ENCODE results near the gene KRTAP19-5. TPM values are rescaled to one million over a fixed set of nuclear protein-coding genes. Genes with fewer than 3 reads are reported as not detected.
"Not testable (repeated sequence)": the region's sequence is repeated elsewhere in the genome, so short reads cannot be mapped to it uniquely, and the experiment has no call there.

KRTAP19-5 gene
- total RNA-seq = not detected in 2 replicates

DNA sequence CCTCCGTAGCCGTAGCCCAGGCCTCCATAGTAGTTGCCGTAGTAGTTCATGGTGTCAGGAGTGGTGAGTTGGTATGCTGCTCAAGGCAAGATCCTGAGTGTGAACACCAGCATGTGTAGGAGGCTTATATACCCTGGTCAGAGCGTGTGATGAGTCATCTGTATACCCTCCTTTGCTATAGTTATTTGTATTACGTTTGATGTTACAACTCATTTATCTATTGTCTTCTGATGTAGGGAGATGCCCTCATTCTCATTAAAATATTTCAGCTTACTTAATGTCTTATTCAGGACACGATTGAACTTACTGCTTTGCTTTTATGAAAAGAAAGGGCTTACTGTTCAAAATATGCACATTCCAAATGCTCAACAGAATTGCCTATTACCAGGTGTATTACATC lies at the start of gene KRTAP19-5:
Gene KRTAP19-5, minus strand, starts transcription at position 101 of the 400 bp plus-strand sequence. Its CDS starts 51 bp downstream, at position 50.
- no peak for DNase-seq (ENCODE audit: low read depth in 2 of 2)

DNA sequence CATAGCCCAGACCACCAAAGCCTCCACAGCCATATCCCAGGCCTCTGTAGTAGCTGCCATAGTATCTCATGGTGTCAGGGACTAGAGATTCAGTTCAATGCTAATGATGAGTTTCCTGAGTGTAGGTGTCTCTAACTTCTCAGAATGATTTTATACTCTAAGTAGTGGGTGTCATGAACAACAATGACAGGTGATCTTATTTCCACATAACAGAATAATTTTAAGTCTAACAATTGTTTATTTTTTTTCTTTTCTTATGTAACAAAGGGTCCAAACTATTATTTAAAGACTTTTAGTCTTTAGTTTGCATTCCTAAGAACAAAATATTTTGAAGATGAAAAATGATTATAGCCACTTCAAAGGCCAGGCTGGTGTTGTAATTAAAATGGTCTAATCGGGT lies 39.8 kb upstream of the KRTAP19-5 start, which contains the start of gene KRTAP19-6:
Gene KRTAP19-6, minus strand, starts transcription at position 101 of the 400 bp plus-strand sequence. Its CDS starts 31 bp downstream, at position 70.
- no peak for DNase-seq (ENCODE audit: low read depth in 2 of 2)

DNA sequence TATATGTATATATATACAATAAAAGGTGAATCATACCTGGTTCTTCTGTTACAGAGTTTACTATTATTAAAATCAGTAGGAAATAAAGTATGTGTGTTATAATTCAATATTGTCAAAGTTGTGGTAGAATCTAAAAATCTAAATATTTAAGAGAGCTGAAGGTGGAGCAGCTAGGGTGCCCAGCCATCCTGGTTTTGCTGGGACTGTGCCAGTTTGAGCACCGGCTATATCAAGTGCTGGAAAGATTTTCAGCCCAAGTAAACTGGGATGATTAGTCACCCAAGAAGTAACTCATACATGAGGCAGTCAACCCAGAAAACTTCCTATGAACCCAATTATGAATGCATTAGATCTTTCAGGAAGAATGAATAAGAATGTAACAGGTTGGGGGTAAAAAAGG lies 16.9 kb upstream of the KRTAP19-5 start:
- no peak for DNase-seq (ENCODE audit: low read depth in 2 of 2)

DNA sequence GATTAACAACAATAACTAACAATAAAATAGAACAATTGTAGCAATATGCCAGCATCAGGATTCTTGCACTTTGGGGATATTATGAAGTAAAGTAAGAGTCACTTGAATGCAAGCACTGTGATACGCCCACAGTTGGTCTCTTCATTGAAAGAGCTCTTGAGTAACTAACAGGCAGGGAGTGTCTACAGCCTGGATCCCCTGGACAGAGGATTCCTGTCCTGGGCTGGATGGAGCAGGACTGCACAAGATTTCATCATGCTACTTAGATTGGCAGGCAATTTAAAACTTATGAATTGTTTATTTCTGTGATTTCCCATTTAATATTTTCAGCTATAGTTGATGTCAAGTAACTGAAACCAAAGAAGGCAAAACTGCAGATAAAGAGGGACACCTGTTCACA lies 13.7 kb upstream of the KRTAP19-5 start:
- DNase-seq (ENCODE audit: low read depth in 2 of 2) = no peak

DNA sequence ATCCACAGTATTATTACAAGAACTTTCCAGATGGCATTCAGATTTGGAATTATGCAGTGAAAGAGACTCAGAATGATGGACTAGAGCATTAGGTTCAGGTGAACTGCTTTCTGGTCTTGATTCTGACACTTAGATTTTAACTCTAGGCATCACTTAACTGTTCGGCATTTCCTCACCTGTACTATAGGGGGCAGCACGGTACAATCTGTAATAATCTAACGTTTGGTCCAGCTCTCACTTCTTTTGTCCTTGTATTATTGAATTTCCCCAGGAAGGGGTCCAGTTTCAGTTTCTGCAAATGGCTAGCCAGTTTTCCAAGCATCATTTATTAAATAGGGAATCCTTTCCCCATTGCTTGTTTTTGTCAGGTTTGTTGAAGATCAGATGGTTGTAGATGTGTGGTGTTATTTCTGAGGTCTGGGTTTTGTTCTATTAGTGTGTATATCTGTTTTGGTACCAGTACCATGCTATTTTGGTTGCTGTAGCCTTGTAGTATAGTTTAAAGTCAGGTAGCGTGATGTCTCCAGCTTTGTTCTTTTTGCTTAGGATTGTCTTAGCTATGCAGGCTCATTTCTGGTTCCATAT lies 3.8 kb upstream of the KRTAP19-5 start:
- not testable (repeated sequence) for DNase-seq (ENCODE audit: low read depth in 2 of 2)

DNA sequence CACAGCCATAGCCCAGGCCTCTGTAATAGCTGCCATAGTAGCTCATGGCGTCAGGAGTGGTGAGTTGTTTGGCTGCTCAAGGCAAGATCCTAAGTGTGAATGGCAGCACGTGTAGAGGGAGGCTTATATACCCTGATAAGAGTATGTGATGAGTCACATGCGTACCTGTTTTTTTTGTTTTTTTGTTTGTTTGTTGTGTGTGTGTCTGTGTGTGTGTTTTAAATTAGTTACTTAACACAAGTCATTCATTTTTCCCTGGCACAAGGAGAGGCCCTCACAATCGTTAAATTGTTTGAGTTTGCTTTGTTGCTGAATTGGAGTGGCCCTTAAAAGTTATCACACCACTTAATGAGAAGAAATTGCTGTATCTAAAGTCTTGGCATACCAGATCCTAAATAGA lies 4.9 kb downstream of the KRTAP19-5 start, which contains the start of gene KRTAP19-4:
Gene KRTAP19-4, minus strand, starts transcription at position 101 of the 400 bp plus-strand sequence. Its CDS starts 55 bp downstream, at position 46.
- DNase-seq (ENCODE audit: low read depth in 2 of 2) = no peak

- DNase-seq (ENCODE audit: low read depth in 2 of 2) = no peak
Measured at GRCh38 chr21:30491963-30492428, 9.9 kb downstream of the KRTAP19-5 start, which contains the start of gene KRTAP19-3. TSS of gene KRTAP19-3 (minus strand) at chr21:30492013. CDS start at chr21:30491957, 56 bp downstream.

- DNase-seq (ENCODE audit: low read depth in 2 of 2) = no peak
Measured at GRCh38 chr21:30487336-30487735, 14.6 kb downstream of the KRTAP19-5 start, which contains the start of gene KRTAP19-2. TSS of gene KRTAP19-2 (minus strand) at chr21:30487436. CDS start at chr21:30487348, 88 bp downstream.

GRCh38 chr21:30486180-30486579 lies 15.8 kb downstream of the KRTAP19-5 start:
- DNase-seq (ENCODE audit: low read depth in 2 of 2) = no peak

DNA sequence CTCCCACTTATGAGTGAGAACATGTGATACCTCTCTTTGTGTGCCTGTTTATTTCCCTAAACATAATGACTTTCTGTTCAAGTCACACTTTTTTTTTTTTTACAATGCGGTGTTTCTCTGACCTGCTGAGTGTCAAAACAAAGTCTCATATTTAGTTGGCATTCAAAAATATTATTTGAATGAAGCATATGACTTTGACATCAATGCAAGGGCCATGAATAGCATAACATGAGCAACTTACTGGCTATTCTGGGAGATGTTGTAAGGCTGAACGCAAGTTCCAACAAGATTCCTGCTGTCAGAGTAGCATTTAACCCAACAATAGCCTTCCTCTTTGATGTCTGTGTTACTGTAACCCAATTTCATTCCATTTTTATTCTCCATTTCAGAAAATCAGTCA lies 19.8 kb downstream of the KRTAP19-5 start:
- no peak for DNase-seq (ENCODE audit: low read depth in 2 of 2)

- no peak for DNase-seq (ENCODE audit: low read depth in 2 of 2)
Measured at GRCh38 chr21:30480145-30480544, 21.8 kb downstream of the KRTAP19-5 start, which contains the start of gene KRTAP19-1. TSS of gene KRTAP19-1 (minus strand) at chr21:30480367. CDS start at chr21:30480317, 50 bp downstream.

DNA sequence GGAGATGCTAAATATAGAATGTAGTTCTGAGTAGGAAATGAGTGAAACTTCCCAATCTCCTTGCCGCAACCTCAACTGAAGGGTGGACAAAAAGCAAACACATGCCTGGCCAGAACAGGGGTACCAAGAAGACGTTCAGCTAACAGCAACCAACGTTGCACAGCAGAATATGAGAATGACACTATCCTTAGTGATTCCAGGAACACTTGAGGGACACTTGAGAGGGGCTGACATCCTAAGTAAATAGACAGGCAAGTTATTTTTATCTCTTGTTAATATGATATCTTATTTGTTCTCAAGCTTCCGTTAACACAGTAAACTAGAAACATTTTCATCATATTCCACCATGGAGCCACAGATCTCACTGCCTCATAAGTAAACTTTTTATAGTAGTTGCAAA lies 22.7 kb downstream of the KRTAP19-5 start:
- no peak for DNase-seq (ENCODE audit: low read depth in 2 of 2)

DNA sequence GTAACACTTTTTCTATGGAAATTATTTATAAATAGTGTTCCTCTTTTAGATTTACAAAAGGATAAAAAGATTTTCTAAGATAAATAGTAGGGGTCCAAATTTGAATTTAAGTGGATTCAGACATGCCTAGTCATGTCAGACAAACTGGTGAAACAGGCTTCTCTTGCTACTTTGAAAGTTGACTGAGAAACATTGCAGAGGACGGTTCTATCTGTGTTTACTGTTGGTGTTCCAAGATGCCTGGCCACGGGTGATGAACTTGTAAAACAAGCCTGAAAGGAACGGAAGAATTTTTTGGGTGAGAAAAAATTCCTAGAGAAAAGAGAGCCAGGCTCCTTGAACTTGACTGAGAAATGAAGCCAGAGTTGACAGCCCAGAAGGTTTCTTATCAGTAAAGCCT lies 23.9 kb downstream of the KRTAP19-5 start:
- no peak for DNase-seq (ENCODE audit: low read depth in 2 of 2)

DNA sequence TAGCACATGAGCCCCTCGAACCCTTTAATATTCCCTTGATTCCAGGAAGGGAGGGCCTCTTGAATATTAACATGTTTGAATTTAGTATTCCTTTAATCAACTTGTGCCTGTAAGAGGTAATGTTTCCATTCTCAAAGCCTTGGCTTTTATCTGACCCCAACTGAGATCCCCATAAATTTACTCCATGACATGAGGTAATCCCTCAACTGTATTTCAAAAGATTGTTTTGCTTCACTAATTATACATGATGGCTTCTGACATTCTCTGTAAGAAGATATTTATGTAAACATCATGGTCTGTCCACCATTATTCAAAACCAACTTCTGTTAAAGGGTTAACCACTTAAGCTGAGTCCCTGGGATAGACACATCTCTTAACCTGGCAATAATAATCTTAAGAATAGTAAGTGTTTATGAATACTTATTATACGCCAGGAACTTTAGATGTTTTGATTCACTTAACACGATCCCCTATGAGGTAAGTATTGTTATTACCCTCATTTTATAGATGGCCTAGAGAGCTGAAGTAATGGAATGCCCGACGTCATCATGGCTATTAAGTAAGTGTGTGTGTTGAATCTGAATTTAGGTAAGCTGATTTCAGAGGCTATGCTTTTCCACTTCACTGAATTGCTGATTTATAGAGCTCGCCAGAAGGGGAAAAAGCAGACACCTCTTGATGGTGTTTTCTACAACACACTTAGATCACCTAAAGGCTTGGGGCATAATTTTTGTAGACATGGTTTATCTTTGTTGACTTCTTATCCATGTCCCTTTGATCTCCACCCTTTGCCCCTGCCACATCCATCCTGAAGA lies 32.8 kb downstream of the KRTAP19-5 start:
- no peak for DNase-seq (ENCODE audit: low read depth in 2 of 2)

GRCh38 chr21:30463713-30464112 lies 38.2 kb downstream of the KRTAP19-5 start:
- no peak for DNase-seq (ENCODE audit: low read depth in 2 of 2)

Other genes starting within 250 kb of the KRTAP19-5 start
- not detected in 2 replicates for gene KRTAP24-1, start 219.2 kb downstream of the KRTAP19-5 start, total RNA-seq
- not detected in 2 replicates for gene KRTAP25-1, start 212.6 kb downstream of the KRTAP19-5 start, total RNA-seq
- gene KRTAP26-1, start 181.8 kb downstream of the KRTAP19-5 start, total RNA-seq = not detected in 2 replicates
- gene KRTAP27-1, start 164.4 kb downstream of the KRTAP19-5 start, total RNA-seq = not detected in 2 replicates
- not detected in 2 replicates for gene KRTAP23-1, start 153.5 kb downstream of the KRTAP19-5 start, total RNA-seq
- gene KRTAP13-2, start 129.9 kb downstream of the KRTAP19-5 start, total RNA-seq = not detected in 2 replicates
- not detected in 2 replicates for gene KRTAP13-1, start 106.1 kb downstream of the KRTAP19-5 start, total RNA-seq
- gene KRTAP13-3, start 76.2 kb downstream of the KRTAP19-5 start, total RNA-seq = not detected in 2 replicates
- not detected in 2 replicates for gene KRTAP13-4, start 71.9 kb downstream of the KRTAP19-5 start, total RNA-seq
- not detected in 2 replicates for gene KRTAP15-1, start 61.9 kb downstream of the KRTAP19-5 start, total RNA-seq
- gene KRTAP19-1, start 21.8 kb downstream of the KRTAP19-5 start, total RNA-seq = not detected in 2 replicates
- gene KRTAP19-2, start 14.7 kb downstream of the KRTAP19-5 start, total RNA-seq = not detected in 2 replicates
- gene KRTAP19-3, start 10.1 kb downstream of the KRTAP19-5 start, total RNA-seq = not detected in 2 replicates
- gene KRTAP19-4, start 5.0 kb downstream of the KRTAP19-5 start, total RNA-seq = not detected in 2 replicates
- gene KRTAP19-6, start 39.7 kb upstream of the KRTAP19-5 start, total RNA-seq = not detected in 2 replicates
- gene KRTAP19-7, start 59.2 kb upstream of the KRTAP19-5 start, total RNA-seq = not detected in 2 replicates
- not detected in 2 replicates for gene KRTAP22-2, start 88.3 kb upstream of the KRTAP19-5 start, total RNA-seq
- gene KRTAP6-3, start 90.3 kb upstream of the KRTAP19-5 start, total RNA-seq = not detected in 2 replicates
- not detected in 2 replicates for gene KRTAP6-2, start 96.8 kb upstream of the KRTAP19-5 start, total RNA-seq
- not detected in 2 replicates for gene KRTAP22-1, start 98.9 kb upstream of the KRTAP19-5 start, total RNA-seq
- gene KRTAP6-1, start 111.8 kb upstream of the KRTAP19-5 start, total RNA-seq = not detected in 2 replicates
- gene KRTAP20-1, start 114.3 kb upstream of the KRTAP19-5 start, total RNA-seq = not detected in 2 replicates
- gene KRTAP20-4, start 118.5 kb upstream of the KRTAP19-5 start, total RNA-seq = not detected in 2 replicates
- not detected in 2 replicates for gene KRTAP20-2, start 133.1 kb upstream of the KRTAP19-5 start, total RNA-seq
- not detected in 2 replicates for gene KRTAP20-3, start 140.7 kb upstream of the KRTAP19-5 start, total RNA-seq
- gene KRTAP21-3, start 216.6 kb upstream of the KRTAP19-5 start, total RNA-seq = not detected in 2 replicates
- not detected in 2 replicates for gene KRTAP21-2, start 245.1 kb upstream of the KRTAP19-5 start, total RNA-seq

Data from lung microvascular endothelial cell (primary cell).